Stimulated activated CD8-positive, alpha-beta memory T cell treated with anti-CD3 and anti-CD28 coated beads, Interleukin-4, amount 100 ng/mL, for 24 hours (primary cell): Measurements from ENCODE around the gene CREBBP.

Source experiments
- DNase-seq: peaks from one replicate; pipeline ENCODE4 v3.0.0-alpha.2; 2020; ENCODE audit warnings: low read depth

The CREBBP gene

GRCh38 chr16:3824121-3824795 is 56.3 kb downstream of the CREBBP start:
- no peak for DNase-seq

- no peak for DNase-seq
Observed at GRCh38 chr16:3823427-3823826, 57.1 kb downstream of the CREBBP start.

- DNase-seq: no peak
Observed at GRCh38 chr16:3822366-3823045, 58.0 kb downstream of the CREBBP start.

GRCh38 chr16:3821184-3821583 is 59.3 kb downstream of the CREBBP start:
- DNase-seq: no peak

- DNase-seq: no peak
Observed at GRCh38 chr16:3819746-3820724, 60.5 kb downstream of the CREBBP start.

- no peak for DNase-seq
Observed at GRCh38 chr16:3819175-3819527, 61.4 kb downstream of the CREBBP start.

GRCh38 chr16:3816326-3816725 is 64.2 kb downstream of the CREBBP start:
- no peak for DNase-seq

GRCh38 chr16:3814755-3815154 is 65.8 kb downstream of the CREBBP start:
- DNase-seq: no peak

- DNase-seq: no peak
Observed at GRCh38 chr16:3812469-3813172, 67.9 kb downstream of the CREBBP start.

GRCh38 chr16:3810818-3811217 is 69.7 kb downstream of the CREBBP start:
- DNase-seq: no peak

GRCh38 chr16:3810198-3810664 is 70.3 kb downstream of the CREBBP start:
- no peak for DNase-seq

GRCh38 chr16:3808308-3809063 is 72.0 kb downstream of the CREBBP start:
- DNase-seq: no peak

- no peak for DNase-seq
Observed at GRCh38 chr16:3807425-3808123, 72.9 kb downstream of the CREBBP start.

GRCh38 chr16:3804426-3805016 is 76.0 kb downstream of the CREBBP start:
- no peak for DNase-seq

- DNase-seq: no peak
Observed at GRCh38 chr16:3800477-3801270, 79.8 kb downstream of the CREBBP start.

- no peak for DNase-seq
Observed at GRCh38 chr16:3800019-3800418, 80.5 kb downstream of the CREBBP start.

GRCh38 chr16:3799354-3799753 is 81.2 kb downstream of the CREBBP start:
- no peak for DNase-seq

- no peak for DNase-seq
Observed at GRCh38 chr16:3798838-3799237, 81.7 kb downstream of the CREBBP start.
